Vagina (tissue), 2 donors: ENCODE results near the gene C1QL2.

Source experiments
- POLR2AphosphoS5 ChIP-seq, 2 donors: sonication (generic); formaldehyde crosslinking; IDR thresholded peaks; one replicate each; pipeline ENCODE4 v1.9.0; 2017; ENCODE audit warnings: antibody characterized with exemption in 2 of 2, mild to moderate bottlenecking in 2 of 2, low read depth in 1 of 2; ENCODE audit not compliant: insufficient read depth in 1 of 2
- TF ChIP-seq, protein P1 (sequence below), 3 experiments: fragments of 450-650 bp in 2 of 3; fragments of 200-600 bp in 1 of 3; sonication (generic) in 1 of 3; IDR thresholded peaks; one replicate each; pipeline ENCODE4 v1.5.1; 2017 to 2019; ENCODE audit warnings: antibody characterized with exemption in 3 of 3, mild to moderate bottlenecking in 2 of 3, moderate library complexity in 2 of 3

DNA sequence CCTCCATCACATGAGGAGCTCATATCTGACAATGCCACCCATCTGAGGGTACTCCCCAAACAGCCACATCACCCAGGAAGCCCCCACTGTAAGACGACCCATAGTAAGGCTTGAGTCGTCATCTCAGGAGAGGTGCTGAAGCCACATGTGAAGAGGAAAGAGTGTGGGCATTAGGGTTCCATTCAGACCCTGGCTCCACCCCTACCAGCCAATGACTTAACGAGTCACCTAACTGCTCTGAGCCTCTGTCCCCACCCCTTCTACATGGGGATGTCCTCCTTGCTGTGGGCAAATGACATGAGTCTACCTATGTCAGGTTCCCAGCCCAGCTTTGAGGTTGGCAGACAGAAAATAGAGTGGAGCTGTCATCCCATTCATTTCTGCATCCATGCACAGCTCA lies 46.3 kb downstream of the C1QL2 start:
- TF ChIP-seq, protein P1, sequence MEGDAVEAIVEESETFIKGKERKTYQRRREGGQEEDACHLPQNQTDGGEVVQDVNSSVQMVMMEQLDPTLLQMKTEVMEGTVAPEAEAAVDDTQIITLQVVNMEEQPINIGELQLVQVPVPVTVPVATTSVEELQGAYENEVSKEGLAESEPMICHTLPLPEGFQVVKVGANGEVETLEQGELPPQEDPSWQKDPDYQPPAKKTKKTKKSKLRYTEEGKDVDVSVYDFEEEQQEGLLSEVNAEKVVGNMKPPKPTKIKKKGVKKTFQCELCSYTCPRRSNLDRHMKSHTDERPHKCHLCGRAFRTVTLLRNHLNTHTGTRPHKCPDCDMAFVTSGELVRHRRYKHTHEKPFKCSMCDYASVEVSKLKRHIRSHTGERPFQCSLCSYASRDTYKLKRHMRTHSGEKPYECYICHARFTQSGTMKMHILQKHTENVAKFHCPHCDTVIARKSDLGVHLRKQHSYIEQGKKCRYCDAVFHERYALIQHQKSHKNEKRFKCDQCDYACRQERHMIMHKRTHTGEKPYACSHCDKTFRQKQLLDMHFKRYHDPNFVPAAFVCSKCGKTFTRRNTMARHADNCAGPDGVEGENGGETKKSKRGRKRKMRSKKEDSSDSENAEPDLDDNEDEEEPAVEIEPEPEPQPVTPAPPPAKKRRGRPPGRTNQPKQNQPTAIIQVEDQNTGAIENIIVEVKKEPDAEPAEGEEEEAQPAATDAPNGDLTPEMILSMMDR (IDR thresholded peaks at IDR 0.05), result no peak
- TF ChIP-seq POLR2AphosphoS5 (IDR thresholded peaks at IDR 0.05; ENCODE audit: insufficient read depth in 1 of 2, low read depth in 1 of 2), result no peak
